Type B pancreatic cell (in vitro differentiated cells): ENCODE data around the gene PDE6A. TPM values are rescaled to one million over a fixed set of nuclear protein-coding genes. Genes with fewer than 3 reads are reported as not detected.

Experiments
- DNase-seq: peaks from one replicate; pipeline ENCODE4 v3.0.0; 2021; ENCODE audit warnings: mixed read lengths; ENCODE audit not compliant: unreplicated experiment; ENCODE audit errors: extremely low spot score
- H3K27ac Mint-ChIP-seq: 2 replicates; pipeline ENCODE4 v1.8.0; 2021; ENCODE audit warnings: mild to moderate bottlenecking, mixed read lengths
- H3K27me3 Mint-ChIP-seq: 2 replicates; pipeline ENCODE4 v1.8.0; 2021; ENCODE audit warnings: mixed read lengths
- H3K36me3 Mint-ChIP-seq: 2 replicates; pipeline ENCODE4 v1.8.0; 2021; ENCODE audit warnings: mixed read lengths
- H3K4me1 Mint-ChIP-seq: one replicate; pipeline ENCODE4 v1.8.0; 2021; ENCODE audit warnings: mixed read lengths; ENCODE audit not compliant: unreplicated experiment
- H3K4me3 Mint-ChIP-seq: 2 replicates; pipeline ENCODE4 v1.8.0; 2021; ENCODE audit warnings: mild to moderate bottlenecking, mixed read lengths
- H3K9me3 Mint-ChIP-seq: 2 replicates; pipeline ENCODE4 v1.8.0; 2021; ENCODE audit warnings: mixed read lengths
- CTCF ChIP-seq: fragments of 200-600 bp; sonication (generic); conservative IDR thresholded peaks from 2 replicates; pipeline ENCODE4 v1.5.0; 2021; ENCODE audit warnings: antibody characterized with exemption, mild to moderate bottlenecking
- total RNA-seq: library from RNA; stranded (reverse); gene quantifications from 2 replicates; pipeline ENCODE4 v1.2.1, GENCODE V29; 2021; ENCODE audit warnings: low replicate concordance

PDE6A gene
- total RNA-seq, 1 donor from 2014 or later = not detected

DNA sequence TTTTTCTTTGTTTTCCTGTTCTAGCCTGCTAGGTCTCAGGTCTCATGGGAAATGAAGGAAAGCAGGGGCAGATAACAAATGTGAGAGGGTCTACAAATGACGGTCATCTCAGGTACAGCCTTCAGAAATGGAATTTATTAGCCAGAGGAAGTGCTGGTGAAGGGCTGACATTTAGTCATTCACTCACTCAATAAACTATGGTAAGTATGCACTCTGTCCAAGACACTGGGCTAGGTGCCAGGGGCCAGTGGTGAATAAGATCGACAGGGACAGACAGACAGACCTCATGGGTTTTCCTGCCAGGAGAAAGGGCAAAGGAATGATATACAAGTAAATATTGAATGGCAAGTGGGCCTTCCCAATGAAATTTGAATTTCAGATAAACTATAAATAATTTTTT lies 6.3 kb downstream of the PDE6A start:
- no peak overlapping the region for H3K27ac Mint-ChIP-seq
- no peak overlapping the region for H3K4me3 Mint-ChIP-seq
- H3K36me3 Mint-ChIP-seq = no peaks in the 10 kb centered on the region
- H3K4me1 Mint-ChIP-seq = peaks cover 34% of the 10 kb centered on the region
- DNase-seq = no peak
- no peaks in the 10 kb centered on the region for H3K9me3 Mint-ChIP-seq
- TF ChIP-seq CTCF = no peak
- H3K27me3 Mint-ChIP-seq = peaks cover 4% of the 10 kb centered on the region

- Mint-ChIP-seq H3K9me3 (no peaks in the 10 kb centered on the region), H3K4me3 (no peak overlapping the region), H3K27me3 (peaks cover 4% of the 10 kb centered on the region), H3K36me3 (no peaks in the 10 kb centered on the region), H3K27ac (no peak overlapping the region), H3K4me1 (peaks cover 27% of the 10 kb centered on the region)
- no peak for DNase-seq
- no peak for TF ChIP-seq CTCF
Observed at GRCh38 chr5:149937610-149938009, 7.0 kb downstream of the PDE6A start.

DNA sequence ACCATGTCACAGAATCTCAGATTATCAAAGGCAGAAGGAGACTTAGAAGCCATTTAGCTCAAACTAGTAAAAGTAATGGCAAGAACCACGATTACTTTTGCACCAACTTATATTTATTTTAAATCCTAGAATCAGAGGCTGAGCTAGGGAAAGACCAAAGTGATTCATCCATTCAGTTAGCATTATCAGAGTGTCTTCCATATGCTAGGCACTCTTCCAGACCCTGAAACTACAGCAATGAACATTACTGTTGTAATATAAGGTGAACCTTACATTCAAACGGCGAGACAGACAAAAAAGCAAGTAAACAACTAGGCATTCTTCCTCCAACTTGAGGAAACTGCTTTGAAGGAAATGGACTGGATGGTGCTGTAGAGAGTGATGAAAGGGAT lies 7.9 kb downstream of the PDE6A start:
- Mint-ChIP-seq H3K27ac (no peak overlapping the region), H3K4me3 (no peak overlapping the region)

GRCh38 chr5:149936044-149936699 lies 8.4 kb downstream of the PDE6A start:
- H3K27ac Mint-ChIP-seq = no peak overlapping the region
- no peaks in the 10 kb centered on the region for H3K36me3 Mint-ChIP-seq
- no peak overlapping the region for H3K4me3 Mint-ChIP-seq
- H3K4me1 Mint-ChIP-seq = peaks cover 13% of the 10 kb centered on the region
- no peak for DNase-seq
- peaks cover 12% of the 10 kb centered on the region for H3K27me3 Mint-ChIP-seq
- TF ChIP-seq CTCF = no peak
- no peaks in the 10 kb centered on the region for H3K9me3 Mint-ChIP-seq

More for the DNA sequence above, 7.9 kb downstream of the PDE6A start:
- TF ChIP-seq CTCF = no peak
- H3K27me3 Mint-ChIP-seq = peaks cover 10% of the 10 kb centered on the region
- no peaks in the 10 kb centered on the region for H3K36me3 Mint-ChIP-seq
- H3K9me3 Mint-ChIP-seq = no peaks in the 10 kb centered on the region
- no peak for DNase-seq
- H3K4me1 Mint-ChIP-seq = peaks cover 18% of the 10 kb centered on the region

DNA sequence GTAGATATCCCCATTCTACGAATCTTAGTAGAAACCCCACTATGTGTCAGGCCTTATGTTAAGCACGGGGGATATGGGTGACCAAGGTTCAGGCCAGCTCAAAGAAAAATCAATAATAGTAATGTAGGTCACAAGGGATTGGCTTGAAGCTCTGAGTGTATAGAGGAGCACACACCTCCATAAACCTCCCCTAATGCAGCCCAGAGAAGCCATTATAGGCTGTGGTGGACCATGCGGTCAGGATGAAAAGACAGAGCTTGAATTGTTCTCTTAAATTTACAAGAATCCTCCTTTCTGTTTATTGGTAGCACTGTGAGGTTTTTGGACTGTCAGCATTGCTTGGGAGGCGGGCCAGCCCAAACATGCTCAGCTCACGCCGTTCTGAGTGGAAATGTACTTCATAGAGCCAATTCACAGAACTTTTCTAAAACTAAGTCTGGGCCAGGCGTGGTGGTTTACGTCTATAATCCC lies 9.1 kb downstream of the PDE6A start:
- H3K27me3 Mint-ChIP-seq = peaks cover 12% of the 10 kb centered on the region
- H3K4me3 Mint-ChIP-seq = no peak overlapping the region
- H3K4me1 Mint-ChIP-seq = peaks cover 7% of the 10 kb centered on the region
- TF ChIP-seq CTCF = no peak
- DNase-seq = no peak
- H3K36me3 Mint-ChIP-seq = no peaks in the 10 kb centered on the region
- H3K9me3 Mint-ChIP-seq = no peaks in the 10 kb centered on the region
- no peak overlapping the region for H3K27ac Mint-ChIP-seq
